ENCODE measurements around the gene CRYBA2. TPM values are rescaled to one million over a fixed set of nuclear protein-coding genes. Genes with fewer than 3 reads are reported as not detected.

Gene CRYBA2
- total and polyA plus RNA-seq, 9 of the 15 experiments (the other 6 are each of a cell fraction or from before 2014, with no cell fraction given) = 0.11 to 1.8 (median 0.62) TPM; not detected in 5

- POLR2A ChIA-PET = interaction anchor here (0.6 to 1.2 kb wide), 3 partner anchors 9 to 36 kb away, joined by 3 to 4 read pairs (median 4); partner anchors contain the start of gene CDK5R2
- Histone ChIP-seq H2AFZ (ENCODE audit: low read depth, low read length) (no peak overlapping the region), H3K9me1 (ENCODE audit: control insufficient read depth, insufficient read depth, low read length) (no peaks in the 10 kb centered on the region), H3K27me3 (ENCODE audit: control insufficient read depth in 2 of 2, insufficient read depth in 2 of 2, low read length in 2 of 2) (peaks cover 0 to 8% of the 10 kb centered on the region in 2 experiments; a peak in 1 of 5 replicates), H3K4me3 (no peak overlapping the region), H3K79me2 (ENCODE audit: control insufficient read depth, insufficient read depth, low read length) (no peaks in the 10 kb centered on the region), H3K27ac (ENCODE audit: extremely low read depth, low read depth, low read length) (no peak overlapping the region), H3K9ac (ENCODE audit: insufficient read depth in 1 of 2, low read depth in 2 of 2, low read length in 2 of 2) (no peak overlapping the region), H3K36me3 (ENCODE audit: control insufficient read depth, insufficient read depth, low read length) (no peaks in the 10 kb centered on the region), H3K9me3 (replicated peaks; ENCODE audit: control insufficient read depth, insufficient read depth, low read depth, low read length) (no peaks in the 10 kb centered on the region), H4K20me1 (replicated peaks; ENCODE audit: control insufficient read depth, insufficient read depth, low read length) (no peaks in the 10 kb centered on the region), H3K4me1 (replicated peaks in 1 of 2; ENCODE audit: control insufficient read depth in 2 of 2, insufficient read depth in 2 of 2, low read length in 2 of 2) (no peaks in the 10 kb centered on the region; a peak in 2 of 5 replicates), H3K4me2 (ENCODE audit: insufficient read depth, low read length) (no peak overlapping the region; the same call in 1 of the 2 replicates)
- DNase-seq (ENCODE audit: extremely low read depth in 1 of 4, low spot score in 3 of 4) (peak in 1 of 4 experiments; percentile 59), FAIRE-seq (peak; percentile 52), ATAC-seq (no peak)
- in situ Hi-C loops (cut with MboI) (no loop called here), intact Hi-C loops (cut with micrococcal nuclease) (no loop called here)
- BruUV-seq (replicated peaks) = no TSS peak
- CTCF ChIA-PET (ENCODE audit: low intra/inter-chr PET ratio) = no interaction called here
- WGBS (ENCODE audit: insufficient coverage, low coverage, missing lambda C conversion rate) = 0% methylated on average over 1 of the region's 1 CpG
- TF ChIP-seq NFE2 (IDR thresholded peaks at IDR 0.05; ENCODE audit: low read depth) = no peak
- no peak for TF ChIP-seq ZNF583 (CRISPR knock-in tag; IDR thresholded peaks at IDR 0.05)
- TF ChIP-seq TEAD4 (IDR thresholded peaks at IDR 0.05; ENCODE audit: low read length) = peak; percentile 29; the same call in 1 of the 2 replicates
- TF ChIP-seq TEAD4 (CRISPR knock-in tag; IDR thresholded peaks at IDR 0.05; ENCODE audit: borderline replicate concordance) = no peak
- TF ChIP-seq CBFA2T2 (conservative IDR thresholded peaks at IDR 0.05) = peak; percentile 75
- TF ChIP-seq SOX6 (IDR thresholded peaks at IDR 0.05) = peak; percentile 81
- TF ChIP-seq RBM25 (IDR thresholded peaks at IDR 0.05; ENCODE audit: low read depth, low read length, severe bottlenecking) = no peak
- TF ChIP-seq FOSL1 (tag; conservative IDR thresholded peaks at IDR 0.05) = peak; percentile 43
- TF ChIP-seq SRSF3 (IDR thresholded peaks at IDR 0.05; ENCODE audit: insufficient read depth, low read length) = no peak
- 0 out of 4 replicates have a peak, but pooled peaks of 1 of the 2 experiments have one; percentile 16 for TF ChIP-seq TRIM24 (IDR thresholded peaks at IDR 0.05)
- TF ChIP-seq MBD1 (CRISPR knock-in tag; IDR thresholded peaks at IDR 0.05) = no peak
- TF ChIP-seq CHD1 (IDR thresholded peaks at IDR 0.05; ENCODE audit: low read length) = no peak
- no peak for TF ChIP-seq STAT5B (CRISPR knock-in tag; IDR thresholded peaks at IDR 0.05)
- no peak for TF ChIP-seq MAFG (tag; conservative IDR thresholded peaks at IDR 0.05)
- peak; percentile 77 for TF ChIP-seq TCF3 (CRISPR knock-in tag; IDR thresholded peaks at IDR 0.05)
- peak in 1 of 2 experiments; percentile 66; a peak in 2 of 4 replicates for TF ChIP-seq FOXA3 (CRISPR knock-in tag; conservative IDR thresholded peaks at IDR 0.05 in 1 of 2, IDR thresholded peaks at IDR 0.05 in 1 of 2)
- TF ChIP-seq FOXK1 (CRISPR knock-in tag; IDR thresholded peaks at IDR 0.05; ENCODE audit: borderline replicate concordance) = no peak
- TF ChIP-seq KDM5B (IDR thresholded peaks at IDR 0.05; ENCODE audit: insufficient replicate concordance, low read depth, low read length) = no peak
- peak; percentile 59 for TF ChIP-seq SMAD4 (CRISPR knock-in tag; conservative IDR thresholded peaks at IDR 0.05)
- TF ChIP-seq ZBTB33 (CRISPR knock-in tag; IDR thresholded peaks at IDR 0.05) = no peak
- peak; percentile 70 for TF ChIP-seq NCOR1 (IDR thresholded peaks at IDR 0.05)
These were observed 48.3 kb downstream of the CRYBA2 start for GRCh38 chr2:218944759-218945404.

Measured in K562 (cell line).